Fibroblast of skin of right quadriceps (primary cell): ENCODE data around the gene AGBL5.
"Not testable (repeated sequence)": the region's sequence is repeated elsewhere in the genome, so short reads cannot be mapped to it uniquely, and the experiment has no call there.

Experiments used
- DNase-seq: peaks from one replicate; pipeline ENCODE4 v3.0.0-alpha.2; 2013

AGBL5 gene

DNA sequence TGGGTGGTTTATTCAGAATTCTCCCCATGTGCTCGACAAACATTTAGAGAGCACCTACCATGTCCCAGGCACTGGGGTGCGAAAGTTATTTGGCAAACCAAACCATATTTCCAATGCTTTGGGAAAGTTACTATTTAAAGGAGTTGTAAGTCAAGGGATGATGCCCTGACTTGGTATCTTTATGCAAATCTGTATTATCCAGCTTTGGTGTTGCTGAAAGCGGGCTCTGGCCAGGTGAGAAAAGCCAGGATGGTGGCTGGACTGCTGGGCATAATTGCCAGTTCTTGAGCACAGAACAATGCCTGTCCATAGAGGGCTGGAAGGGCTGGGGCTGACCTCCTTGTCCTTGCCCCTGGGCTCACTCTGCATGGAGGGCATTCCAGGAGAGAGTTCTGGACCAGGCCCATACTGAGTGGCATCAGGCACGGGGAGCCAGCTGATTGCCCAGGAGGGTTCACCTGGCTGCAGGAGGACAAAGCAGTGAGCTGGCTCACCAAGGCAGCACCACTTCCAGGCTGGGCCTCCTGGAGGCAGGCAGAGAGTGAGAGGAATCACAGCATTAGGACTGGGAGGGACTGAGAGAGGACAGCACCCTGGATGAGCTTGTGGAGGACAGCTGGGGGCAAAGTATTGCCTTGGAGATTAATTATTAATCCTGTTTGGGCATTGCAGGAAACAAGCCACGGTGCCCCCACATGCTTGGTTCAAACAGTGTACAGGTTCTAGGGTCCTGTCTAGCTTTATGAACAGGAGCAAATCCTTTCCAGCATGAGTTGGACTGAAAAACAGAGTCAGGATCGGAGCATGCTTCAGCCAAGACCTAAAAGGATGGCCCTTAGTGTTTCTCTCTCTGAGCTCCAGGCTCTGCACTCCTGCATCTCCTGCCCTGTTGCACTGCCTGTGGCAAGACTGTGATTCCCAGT is 42.2 kb downstream of the AGBL5 start:
- no peak for DNase-seq

DNA sequence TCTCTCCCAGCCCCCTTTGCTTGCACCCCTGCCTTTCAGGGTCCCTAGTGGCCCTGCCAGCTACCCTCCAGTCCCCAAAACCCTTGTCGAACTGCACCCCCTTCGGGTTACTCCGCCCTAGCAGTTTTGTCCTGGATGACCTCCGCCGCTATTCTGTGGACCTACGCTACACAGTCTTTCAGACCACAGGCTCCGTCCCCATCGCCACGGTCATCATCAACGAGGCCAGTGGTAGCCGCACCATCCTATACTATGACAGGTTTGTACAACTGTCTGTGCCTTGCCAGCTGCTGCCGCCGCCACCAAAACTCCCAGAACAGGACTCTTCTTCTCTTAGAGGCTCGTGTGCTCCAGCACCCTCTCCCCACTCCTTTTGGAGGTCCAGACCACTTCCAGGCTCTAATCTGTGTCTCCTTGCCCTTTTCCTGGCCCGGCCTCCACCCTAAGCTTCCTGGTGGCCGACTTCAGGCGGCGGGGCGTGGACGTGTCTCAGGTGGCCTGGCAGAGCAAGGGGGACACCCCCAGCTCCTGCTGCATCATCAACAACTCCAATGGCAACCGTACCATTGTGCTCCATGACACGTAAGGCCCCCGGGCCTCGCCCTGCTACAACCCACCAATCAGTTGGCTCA is 43.0 kb downstream of the AGBL5 start:
- DNase-seq, result no peak

- DNase-seq, result no peak
Observed at GRCh38 chr2:27095427-27095744, 43.9 kb downstream of the AGBL5 start.

- DNase-seq, result peak; percentile 43
Observed at GRCh38 chr2:27095745-27096651, 44.5 kb downstream of the AGBL5 start.

DNA sequence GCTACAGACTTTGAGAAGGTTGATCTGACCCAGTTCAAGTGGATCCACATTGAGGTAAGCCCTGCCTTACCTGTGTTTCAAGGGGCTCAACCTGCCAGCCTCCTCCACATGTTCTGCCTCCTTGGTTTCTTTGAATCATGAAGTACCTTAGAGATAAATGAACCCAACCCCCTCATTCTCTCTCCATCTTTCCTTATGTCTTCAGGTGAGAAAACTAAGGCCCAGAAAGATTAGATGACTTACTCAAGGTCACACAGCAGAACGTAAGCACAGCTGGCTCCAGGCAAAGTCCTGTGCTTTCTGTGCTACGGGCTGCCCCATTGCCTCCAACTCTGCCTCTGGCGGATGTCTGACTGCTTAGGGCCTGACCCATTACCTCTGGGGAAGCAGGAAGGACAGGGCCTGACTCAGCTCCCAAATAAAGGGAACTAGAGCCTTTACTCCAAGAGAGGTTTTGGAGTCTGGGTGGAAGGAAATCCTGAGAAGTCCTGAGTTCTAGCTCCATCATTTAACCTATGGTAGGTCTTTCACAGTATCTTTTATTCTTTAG is 45.4 kb downstream of the AGBL5 start:
- DNase-seq, result no peak

DNA sequence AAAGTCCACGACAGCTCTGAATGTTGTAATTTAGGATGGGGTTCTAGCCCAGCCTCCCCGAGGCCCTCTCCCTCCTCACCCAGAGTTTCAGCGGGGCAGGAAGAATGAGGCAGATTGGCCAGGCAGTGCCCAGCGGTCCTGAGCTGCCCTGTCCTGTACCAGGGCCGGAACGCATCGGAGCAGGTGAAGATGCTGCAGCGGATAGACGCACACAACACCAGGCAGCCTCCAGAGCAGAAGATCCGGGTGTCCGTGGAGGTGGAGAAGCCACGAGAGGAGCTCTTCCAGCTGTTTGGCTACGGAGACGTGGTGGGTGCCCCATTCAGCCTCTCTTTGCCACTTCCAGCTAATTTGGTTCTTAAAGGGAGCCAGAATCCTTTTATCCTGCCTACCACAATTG is 45.9 kb downstream of the AGBL5 start:
- no peak for DNase-seq

GRCh38 chr2:27099334-27099955 is 48.0 kb downstream of the AGBL5 start:
- no peak for DNase-seq

GRCh38 chr2:27100036-27100435 is 48.6 kb downstream of the AGBL5 start:
- DNase-seq, result no peak

- DNase-seq, result no peak
Observed at GRCh38 chr2:27102329-27102728, 50.9 kb downstream of the AGBL5 start.

- no peak for DNase-seq
Observed at GRCh38 chr2:27105981-27106380, 54.5 kb downstream of the AGBL5 start.

- DNase-seq, result no peak
Observed at GRCh38 chr2:27108221-27108620, 56.8 kb downstream of the AGBL5 start.

DNA sequence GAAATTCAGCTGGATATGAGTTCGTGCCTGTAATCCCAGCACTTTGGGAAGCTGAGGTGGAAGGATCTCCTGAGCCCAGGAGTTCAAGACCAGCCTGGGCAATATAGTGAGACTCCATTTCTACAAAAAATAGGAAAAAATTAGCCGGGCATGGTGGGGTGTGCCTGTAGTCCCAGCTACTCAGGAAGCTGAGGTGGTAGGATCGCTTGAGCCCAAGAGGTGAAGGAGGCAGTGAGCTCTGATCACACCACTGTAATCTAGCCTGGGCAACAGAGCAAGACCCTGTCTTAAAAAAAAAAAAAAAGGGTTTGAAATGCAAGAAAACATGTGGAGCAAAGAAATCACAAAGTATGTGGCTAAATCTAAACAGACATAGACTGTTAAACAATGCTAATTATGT is 57.6 kb downstream of the AGBL5 start:
- DNase-seq, result no peak

DNA sequence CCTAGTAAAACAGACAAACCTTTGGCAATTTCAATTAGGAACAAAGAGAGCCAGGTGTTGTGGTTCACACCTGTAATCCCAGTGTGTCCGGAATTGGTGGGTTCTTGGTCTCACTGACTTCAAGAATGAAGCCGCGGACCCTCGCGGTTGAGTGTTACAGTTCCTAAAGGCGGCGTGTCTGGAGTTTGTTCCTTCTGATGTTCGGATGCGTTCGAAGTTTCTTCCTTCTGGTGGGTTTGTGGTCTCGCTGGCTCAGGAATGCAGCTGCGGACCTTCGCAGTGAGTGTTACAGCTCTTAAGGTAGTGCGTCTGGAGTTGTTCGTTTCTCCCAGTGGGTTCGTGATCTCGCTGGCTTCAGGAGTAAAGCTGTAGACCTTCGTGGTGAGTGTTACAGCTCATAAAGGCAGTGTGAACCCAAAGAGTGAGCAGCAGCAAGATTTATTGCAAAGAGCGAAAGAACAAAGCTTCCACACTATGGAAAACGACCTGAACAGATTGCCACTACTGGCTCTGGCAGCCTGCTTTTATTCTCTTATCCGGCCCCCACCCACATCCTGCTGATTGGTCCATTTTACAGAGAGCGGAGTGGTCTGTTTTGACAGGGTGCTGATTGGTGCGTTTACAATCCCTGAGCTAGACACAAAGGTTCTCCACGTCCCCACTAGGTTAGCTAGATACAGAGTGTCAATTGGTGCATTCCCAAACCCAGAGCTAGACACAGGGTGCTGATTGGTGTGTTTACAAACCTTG is 59.3 kb downstream of the AGBL5 start:
- not testable (repeated sequence) for DNase-seq

GRCh38 chr2:27111392-27112078 is 60.1 kb downstream of the AGBL5 start:
- DNase-seq, result not testable (repeated sequence)

- DNase-seq, result no peak
Observed at GRCh38 chr2:27115519-27115918, 64.1 kb downstream of the AGBL5 start.

DNA sequence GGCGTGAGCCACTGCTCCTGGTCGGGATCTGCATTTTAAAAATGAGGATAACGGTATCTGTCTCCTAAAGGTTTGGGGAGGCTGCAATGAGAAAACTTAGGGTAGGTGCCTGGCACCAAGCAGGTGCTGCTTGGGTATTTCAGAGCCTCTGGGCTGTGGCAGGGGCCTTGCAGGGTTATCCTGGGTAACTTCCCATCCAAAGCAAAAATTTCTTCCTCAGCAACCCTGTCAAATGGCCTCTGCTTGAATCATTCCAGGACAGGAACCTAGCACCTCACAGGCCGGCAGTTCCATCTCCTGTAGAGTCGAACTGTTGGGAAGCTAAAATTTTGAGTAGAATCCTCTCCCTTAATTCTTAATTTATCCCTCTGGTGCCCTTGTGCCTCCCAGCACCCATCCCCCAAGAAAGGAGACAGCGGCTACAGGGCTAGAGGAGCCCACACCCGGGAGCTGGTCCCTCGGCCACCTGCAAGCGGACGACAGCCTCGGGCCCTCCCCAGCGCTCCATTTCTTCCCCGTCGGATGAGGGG is 66.6 kb downstream of the AGBL5 start:
- DNase-seq, result no peak

DNA sequence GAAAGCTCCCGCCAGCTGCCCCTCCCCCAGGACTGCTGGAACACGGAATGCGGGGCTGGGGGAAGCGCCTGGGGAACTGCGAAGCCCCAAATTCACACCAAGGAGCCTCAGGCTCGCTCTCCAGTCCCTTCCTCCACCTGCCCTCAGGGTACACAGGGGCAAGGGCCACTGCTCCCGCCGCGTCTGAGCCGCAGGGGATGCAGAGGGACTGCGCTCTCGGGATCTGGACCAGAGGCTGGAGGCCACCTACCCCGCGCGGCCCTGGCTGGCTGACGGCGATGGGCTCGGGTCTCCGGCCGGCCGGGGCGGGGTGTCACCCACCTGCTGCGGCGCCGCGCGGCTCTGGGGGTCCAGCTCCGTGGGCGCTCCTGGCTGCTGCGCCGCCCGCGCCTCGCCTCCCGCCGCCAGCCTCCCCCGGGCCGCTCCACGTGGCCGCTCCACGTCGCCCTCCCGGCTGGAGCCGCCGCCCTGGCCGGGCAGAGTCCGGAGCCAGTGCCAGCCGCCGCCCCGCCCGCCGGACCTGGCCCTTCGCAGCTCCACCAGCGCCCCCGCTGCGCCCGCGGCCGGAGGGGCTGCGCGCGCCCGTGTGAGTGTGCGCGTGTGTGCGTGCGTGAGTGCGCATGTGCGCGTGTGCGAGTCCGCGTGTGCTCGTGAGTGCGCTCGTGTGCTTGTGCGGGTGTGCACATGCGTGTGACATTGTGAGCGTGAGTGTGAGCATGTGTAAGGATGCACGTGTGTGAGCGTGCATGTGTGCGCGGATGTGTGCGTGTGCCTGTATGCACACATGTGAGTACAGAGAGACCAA is 67.3 kb downstream of the AGBL5 start, which contains the start of gene CGREF1:
CGREF1 (minus strand) TSS at position 604 of the 805 bp plus-strand sequence. CDS start 14,762 bp downstream, outside the sequence.
- no peak for DNase-seq

DNA sequence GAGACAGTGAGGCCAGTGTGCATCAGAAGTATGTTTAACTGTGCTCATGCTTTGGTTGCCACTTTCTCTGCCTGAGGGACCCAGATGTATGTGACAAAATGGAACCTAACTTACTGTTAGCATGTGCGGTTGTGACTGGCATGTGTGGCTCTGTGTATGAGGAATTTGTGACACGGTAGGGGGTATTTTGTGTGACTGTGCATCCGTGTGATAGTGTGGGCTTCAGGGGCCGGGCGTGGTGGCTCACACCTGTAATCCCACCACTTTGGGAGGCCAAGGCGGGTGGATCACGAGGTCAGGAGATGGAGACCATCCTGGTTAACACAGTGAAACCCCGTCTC is 67.8 kb downstream of the AGBL5 start:
- DNase-seq, result not testable (repeated sequence)
